Stimulated activated CD8-positive, alpha-beta memory T cell treated with anti-CD3 and anti-CD28 coated beads, Interleukin-7, amount 100 ng/mL, for 4 hours (primary cell): Measurements from ENCODE around the gene TNXB.
"Not testable (repeated sequence)": the region's sequence is repeated elsewhere in the genome, so short reads cannot be mapped to it uniquely, and the experiment has no call there.

ENCODE experiments used
- DNase-seq, 2 donors: peaks; one replicate each; pipeline ENCODE4 v3.0.0-alpha.2; 2020; ENCODE audit warnings: low read depth in 2 of 2

TNXB gene

DNA sequence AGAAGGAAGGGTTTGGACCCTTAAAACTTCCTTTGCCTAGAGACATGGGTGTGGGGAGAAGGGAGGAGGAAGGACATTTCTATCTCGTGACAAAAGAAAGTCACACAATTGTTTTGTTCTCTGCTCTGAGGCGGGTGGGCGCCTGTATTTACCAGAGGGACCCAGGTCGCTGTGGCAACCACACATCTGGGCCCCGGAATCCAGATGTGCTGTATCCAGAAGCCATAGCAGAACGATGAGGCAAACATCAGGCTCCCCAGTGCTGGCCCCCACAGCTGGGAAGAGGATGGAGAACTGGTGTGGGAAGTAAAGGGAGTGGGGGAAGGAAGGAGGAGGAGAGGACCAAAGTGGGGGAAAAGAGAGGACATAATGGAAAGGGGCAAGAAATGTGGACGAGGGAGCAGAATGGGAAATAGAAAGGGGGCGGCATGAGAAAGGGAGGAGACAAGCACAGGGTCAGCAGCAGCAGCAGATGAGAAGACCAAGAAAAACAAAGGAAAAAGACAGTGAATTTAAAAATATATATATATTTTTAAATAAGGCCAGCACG is 3.4 kb upstream of the TNXB start:
- DNase-seq = no peak

GRCh38 chr6:32111424-32112066 is 2.4 kb upstream of the TNXB start:
- no peak for DNase-seq

- DNase-seq = no peak
These were observed 1.5 kb upstream of the TNXB start for GRCh38 chr6:32110632-32111031.

GRCh38 chr6:32109765-32110160 is 625 bp upstream of the TNXB start:
- no peak for DNase-seq

DNA sequence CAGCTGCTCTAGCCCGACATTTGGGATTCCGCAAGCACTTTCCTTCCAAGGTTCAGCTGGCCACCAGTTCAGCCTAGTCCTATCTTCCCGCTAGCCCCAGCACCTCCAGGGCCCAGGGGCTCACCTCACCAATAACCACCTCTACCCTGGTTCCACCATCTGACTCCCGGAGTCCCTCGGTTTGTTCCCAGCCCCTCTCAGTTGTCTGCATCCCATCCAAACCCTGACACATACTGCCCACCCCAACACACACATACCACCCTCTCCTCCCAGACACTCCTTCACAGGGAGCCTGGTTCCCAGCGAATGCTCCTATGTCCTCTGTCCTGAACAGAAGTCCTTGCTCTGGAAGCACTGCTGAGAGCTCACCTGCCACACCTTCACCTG is 418 bp downstream of the TNXB start:
- no peak for DNase-seq

DNA sequence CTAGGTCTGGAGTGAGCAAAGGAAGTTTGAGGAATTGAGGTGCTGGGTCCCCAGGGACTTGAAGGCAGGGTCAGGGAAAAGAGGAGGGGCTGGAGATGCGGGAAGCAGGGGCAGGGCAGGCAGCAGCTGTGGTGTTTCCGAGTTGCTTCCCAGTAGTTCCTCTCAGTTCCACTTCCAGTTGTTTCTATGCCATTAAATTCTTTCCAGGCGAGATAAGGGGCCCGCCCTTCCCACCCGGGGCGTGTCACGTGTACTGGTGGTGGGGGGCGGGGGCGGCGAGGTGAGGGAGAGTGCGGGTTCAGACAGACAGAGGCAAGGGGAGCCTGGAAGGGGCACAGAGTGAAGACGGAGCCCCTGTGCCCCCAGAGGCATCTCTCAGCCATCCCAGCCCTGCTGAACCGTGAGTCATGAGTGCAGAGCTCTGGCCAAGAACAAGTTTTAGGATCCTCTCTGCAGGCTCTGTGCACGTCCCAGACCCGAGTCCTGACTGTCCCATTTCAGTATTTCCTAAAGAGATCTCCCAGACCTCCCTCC is 977 bp downstream of the TNXB start:
- no peak for DNase-seq

GRCh38 chr6:32107406-32107805 is 1.7 kb downstream of the TNXB start:
- DNase-seq = no peak

DNA sequence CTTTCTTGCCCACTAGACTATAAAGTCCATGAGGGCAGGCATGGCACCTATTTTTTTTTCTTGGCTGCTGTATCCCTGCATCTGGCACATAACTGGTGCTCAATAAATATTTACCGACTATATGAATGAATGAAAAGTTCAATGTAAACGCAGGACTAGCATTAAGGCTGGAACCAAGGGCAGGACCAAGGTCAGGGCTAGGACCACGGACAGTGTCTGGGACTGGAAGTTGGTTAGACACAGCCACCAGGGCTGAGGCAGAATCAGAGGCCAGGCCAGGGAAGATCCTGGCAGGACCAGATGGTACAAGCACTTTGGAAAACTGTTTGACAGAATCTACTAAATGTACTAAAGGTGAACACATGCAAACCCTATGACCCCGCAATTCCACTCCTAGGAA is 3.7 kb downstream of the TNXB start:
- no peak for DNase-seq

DNA sequence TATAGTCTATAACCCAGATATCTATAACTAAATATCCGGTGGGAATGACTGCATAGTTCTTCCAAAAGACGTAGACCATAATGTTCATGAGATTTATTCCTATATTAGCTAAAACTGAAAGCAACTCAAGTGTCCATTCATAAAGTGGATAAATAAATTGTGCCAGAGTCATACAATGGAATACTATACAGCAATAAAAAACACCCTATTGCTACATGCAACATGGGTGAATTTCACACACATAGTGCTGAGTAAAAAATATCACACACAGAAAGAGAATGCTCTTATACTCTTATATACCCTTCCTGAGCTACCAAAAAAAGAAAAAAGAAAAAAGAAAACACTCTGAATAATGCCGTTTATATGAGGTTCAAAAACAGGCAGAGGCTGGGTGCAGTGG is 6.9 kb downstream of the TNXB start:
- no peak for DNase-seq

DNA sequence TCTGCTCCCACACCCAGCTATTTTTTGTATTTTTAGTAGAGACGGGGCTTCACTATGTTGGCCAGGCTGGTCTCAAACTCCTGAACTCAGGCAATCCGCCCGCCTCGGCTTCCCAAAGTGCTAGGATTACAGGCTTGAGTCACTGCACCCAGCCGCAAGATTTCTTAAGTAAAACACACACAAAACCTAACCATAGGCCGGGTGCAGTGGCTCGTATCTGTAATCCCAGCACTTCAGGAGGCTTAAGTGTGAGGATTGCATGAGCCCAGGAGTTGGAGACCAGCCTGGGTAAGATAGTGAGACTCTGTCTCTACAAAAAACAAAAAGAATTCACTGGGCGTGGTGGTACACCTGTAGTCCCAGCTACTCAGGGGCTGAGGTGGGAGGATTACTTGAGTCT is 8.9 kb downstream of the TNXB start:
- DNase-seq = not testable (repeated sequence)

DNA sequence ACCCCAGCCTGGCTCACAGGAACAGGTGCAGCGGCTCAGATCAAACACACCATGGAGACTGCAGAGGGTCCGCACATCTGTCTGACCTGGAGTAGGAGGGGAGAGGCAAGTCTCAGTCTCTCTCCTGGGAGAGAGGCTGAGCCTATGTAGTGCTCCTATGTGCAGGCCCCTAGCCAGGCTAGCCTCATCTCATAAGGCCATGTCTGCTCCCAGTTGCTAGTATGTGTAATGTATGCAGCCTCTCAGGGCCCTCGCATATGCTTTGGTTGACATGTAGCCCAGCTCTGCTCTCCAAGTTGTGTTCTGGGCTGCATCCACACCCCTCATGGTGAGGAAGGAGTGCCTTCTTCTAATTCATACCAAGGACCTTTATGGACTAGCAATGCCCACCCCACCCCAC is 11.8 kb downstream of the TNXB start:
- DNase-seq = no peak

GRCh38 chr6:32096394-32097258 is 12.5 kb downstream of the TNXB start:
- no peak for DNase-seq

DNA sequence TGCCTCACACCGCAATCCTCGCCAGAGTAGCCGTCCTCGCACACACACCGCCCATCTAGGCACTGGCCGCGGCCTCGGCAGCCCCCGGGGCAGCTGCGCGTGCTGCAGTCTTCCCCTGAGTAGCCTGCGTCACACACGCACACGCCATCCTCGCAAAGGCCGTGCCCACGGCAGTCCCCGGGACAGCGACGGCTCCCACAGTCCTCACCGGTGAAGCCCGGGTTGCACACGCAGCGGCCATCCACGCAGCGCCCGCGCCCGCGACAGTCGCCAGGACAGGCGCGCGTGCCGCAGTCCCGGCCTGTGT is 13.1 kb downstream of the TNXB start:
- DNase-seq = no peak

DNA sequence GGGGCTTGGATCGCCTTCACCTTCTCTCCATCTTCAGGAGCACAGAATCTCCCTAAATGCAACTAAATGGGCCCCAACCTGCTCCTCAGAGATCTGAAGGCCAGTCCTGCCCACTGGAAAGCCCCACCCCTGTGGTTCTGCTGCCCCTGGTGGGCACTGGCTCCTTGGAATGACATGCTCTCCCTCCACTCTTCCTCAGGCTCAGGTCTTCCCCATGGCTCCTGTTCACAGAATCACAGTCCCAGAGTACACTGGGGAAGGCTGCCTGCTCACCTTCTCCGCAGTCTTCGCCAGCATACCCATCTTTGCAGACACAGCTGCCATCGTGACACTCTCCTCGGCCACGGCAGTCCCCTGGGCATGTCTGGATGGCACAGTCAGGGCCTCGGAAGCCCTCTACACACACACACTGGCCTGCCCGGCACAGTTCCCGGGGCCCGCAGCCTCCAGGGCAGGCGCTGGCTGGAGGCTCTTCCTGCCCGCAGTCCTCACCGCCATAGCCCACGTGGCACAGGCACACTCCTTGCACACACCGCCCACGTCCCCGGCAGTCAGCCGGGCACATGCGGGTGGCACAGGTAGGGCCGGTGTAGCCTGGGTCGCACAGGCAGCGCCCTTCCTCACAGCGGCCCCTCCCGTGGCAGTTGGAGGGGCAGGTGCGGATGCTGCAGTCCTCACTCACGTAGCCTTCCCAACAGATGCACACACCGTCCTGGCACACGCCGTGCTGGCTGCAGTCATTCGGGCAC is 13.6 kb downstream of the TNXB start:
- no peak for DNase-seq

DNA sequence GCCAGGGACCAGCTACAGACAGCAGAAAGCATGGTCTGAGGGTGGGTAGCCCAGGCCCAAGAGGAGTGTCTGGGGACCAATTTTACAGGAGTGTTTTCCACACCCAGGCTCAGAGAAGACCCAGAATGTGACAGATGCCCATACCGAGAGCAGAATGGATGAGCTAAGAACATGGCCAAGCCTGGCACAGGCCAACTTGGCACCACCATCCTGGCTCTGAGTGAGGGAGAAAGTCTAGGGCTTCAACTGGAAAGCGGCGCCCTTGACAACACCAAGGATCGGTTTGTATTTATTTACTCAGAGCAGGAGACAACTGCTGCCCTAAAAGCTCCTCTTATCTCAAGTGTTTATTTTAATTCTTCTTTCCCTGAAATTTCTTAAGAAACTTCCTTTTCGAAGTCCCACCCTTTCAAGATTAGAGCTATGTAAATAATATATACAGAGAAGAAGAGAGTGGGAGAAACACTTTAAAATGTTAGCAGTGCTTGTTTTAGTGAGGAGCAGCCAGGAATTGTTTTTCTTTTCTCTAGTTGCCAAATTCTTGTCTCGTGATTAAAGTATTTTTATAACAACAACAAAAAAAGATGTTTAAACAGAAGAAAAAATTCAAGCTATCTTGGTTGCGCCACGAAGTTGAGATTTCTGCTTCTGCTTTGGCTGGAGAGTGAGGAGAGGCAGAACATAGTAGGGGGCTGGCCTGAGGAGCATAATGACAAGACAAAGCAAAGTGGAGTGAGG is 16.2 kb downstream of the TNXB start:
- DNase-seq = no peak

GRCh38 chr6:32089082-32089828 is 19.9 kb downstream of the TNXB start:
- DNase-seq = no peak

DNA sequence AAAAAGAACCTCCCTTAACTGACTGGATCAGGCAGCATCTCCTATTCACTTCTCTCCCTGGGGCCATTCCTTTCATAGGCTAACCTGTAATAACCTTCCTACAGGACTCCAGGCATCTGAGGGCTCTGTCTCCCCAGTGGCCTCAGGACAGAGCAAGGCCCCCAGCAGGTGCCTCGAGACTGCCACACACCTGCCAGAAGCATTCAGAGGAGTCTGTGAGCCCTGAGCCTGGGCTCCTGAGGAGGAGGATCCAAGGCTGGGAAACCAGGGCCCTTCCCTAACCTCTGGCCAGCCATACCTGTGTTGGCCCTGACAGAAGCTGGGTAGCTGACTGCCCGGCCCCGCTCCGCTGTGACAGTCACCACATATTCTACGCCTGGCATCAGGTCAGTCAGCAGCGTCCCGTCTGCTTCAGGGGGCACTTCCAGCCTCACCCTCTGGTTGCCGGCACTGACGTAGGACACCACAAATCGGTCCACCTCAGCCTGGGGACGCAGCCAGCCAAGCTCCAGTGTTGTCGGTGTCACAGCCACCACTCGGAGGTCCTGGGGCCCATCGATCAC is 20.6 kb downstream of the TNXB start:
- no peak for DNase-seq

- peak; percentile 26 to 55 for DNase-seq
These were observed 21.3 kb downstream of the TNXB start for GRCh38 chr6:32087574-32088486.
